SK-N-MC (cell line): ENCODE data around the gene NLRP7.

Experiments used
- EZH2 ChIP-seq: fragments of 200-600 bp; sonication (generic); IDR thresholded peaks from one replicate; pipeline ENCODE4 v1.6.1; 2017; ENCODE audit warnings: antibody characterized with exemption
- POLR2AphosphoS5 ChIP-seq: IDR thresholded peaks from 2 replicates; pipeline ENCODE4 v1.6.1; 2012; ENCODE audit warnings: mild to moderate bottlenecking, low read depth, low read length, borderline replicate concordance

GRCh38 chr19:54918499-54918898 is 28.8 kb downstream of the NLRP7 start:
- TF ChIP-seq EZH2 (no peak), POLR2AphosphoS5 (no peak)
